Measurements from ENCODE around the gene P2RX6. TPM values are rescaled to one million over a fixed set of nuclear protein-coding genes. Genes with fewer than 3 reads are reported as not detected.

P2RX6 gene
- total and polyA plus RNA-seq, 9 of the 15 experiments (the other 6 are each of a cell fraction or from before 2014, with no cell fraction given), result 0.01 to 3.9 (median 1.5) TPM; not detected in 1

DNA sequence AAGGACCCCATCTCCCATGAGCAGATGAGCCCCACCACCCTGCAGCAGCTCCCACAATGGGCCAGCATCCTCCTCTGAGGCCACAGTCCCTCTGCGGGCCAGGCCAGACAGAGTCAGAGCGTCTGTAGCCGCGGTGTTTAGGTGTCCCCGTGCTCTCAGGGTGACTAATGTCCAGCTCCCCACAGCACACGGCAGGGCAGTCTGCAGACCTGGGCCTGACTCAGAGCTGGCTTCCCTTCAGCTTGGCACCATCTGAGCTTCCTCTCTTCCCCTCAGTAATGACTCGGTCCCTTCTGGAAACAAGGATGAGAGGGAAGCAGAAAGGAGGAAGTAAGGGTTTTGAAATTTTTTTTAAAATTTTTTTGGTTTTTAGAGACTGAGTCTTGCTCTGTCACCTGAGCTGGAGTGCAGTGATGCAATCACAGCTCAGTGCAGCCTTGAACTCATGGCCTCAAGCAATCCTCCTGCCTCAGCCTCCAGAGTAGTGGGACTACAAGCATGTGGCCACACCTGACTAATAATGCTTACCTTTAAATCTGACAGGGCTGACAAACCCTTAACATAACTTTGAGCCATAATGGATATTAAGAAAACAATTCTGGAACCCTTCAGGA, 59.2 kb downstream of the P2RX6 start (continued):
- TF ChIP-seq, protein P1, sequence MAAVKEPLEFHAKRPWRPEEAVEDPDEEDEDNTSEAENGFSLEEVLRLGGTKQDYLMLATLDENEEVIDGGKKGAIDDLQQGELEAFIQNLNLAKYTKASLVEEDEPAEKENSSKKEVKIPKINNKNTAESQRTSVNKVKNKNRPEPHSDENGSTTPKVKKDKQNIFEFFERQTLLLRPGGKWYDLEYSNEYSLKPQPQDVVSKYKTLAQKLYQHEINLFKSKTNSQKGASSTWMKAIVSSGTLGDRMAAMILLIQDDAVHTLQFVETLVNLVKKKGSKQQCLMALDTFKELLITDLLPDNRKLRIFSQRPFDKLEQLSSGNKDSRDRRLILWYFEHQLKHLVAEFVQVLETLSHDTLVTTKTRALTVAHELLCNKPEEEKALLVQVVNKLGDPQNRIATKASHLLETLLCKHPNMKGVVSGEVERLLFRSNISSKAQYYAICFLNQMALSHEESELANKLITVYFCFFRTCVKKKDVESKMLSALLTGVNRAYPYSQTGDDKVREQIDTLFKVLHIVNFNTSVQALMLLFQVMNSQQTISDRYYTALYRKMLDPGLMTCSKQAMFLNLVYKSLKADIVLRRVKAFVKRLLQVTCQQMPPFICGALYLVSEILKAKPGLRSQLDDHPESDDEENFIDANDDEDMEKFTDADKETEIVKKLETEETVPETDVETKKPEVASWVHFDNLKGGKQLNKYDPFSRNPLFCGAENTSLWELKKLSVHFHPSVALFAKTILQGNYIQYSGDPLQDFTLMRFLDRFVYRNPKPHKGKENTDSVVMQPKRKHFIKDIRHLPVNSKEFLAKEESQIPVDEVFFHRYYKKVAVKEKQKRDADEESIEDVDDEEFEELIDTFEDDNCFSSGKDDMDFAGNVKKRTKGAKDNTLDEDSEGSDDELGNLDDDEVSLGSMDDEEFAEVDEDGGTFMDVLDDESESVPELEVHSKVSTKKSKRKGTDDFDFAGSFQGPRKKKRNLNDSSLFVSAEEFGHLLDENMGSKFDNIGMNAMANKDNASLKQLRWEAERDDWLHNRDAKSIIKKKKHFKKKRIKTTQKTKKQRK (IDR thresholded peaks at IDR 0.05; ENCODE audit: borderline replicate concordance, low read depth, low read length), result no peak
- TF ChIP-seq, protein P2, sequence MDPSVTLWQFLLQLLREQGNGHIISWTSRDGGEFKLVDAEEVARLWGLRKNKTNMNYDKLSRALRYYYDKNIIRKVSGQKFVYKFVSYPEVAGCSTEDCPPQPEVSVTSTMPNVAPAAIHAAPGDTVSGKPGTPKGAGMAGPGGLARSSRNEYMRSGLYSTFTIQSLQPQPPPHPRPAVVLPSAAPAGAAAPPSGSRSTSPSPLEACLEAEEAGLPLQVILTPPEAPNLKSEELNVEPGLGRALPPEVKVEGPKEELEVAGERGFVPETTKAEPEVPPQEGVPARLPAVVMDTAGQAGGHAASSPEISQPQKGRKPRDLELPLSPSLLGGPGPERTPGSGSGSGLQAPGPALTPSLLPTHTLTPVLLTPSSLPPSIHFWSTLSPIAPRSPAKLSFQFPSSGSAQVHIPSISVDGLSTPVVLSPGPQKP (CRISPR knock-in tag; IDR thresholded peaks at IDR 0.05), result no peak
- TF ChIP-seq NFYB (IDR thresholded peaks at IDR 0.05; ENCODE audit: extremely low read depth, insufficient read length), result no peak
- TF ChIP-seq RCOR1 (IDR thresholded peaks at IDR 0.05; ENCODE audit: borderline replicate concordance in 1 of 2, low read depth in 2 of 2, low read length in 2 of 2), result no peak
- TF ChIP-seq, protein P3, sequence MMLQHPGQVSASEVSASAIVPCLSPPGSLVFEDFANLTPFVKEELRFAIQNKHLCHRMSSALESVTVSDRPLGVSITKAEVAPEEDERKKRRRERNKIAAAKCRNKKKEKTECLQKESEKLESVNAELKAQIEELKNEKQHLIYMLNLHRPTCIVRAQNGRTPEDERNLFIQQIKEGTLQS (IDR thresholded peaks at IDR 0.05), result peak; percentile 96
- TF ChIP-seq, protein P3 (CRISPR knock-in tag; conservative IDR thresholded peaks at IDR 0.05), result no peak; the same call in 1 of the 2 replicates
- no peak for TF ChIP-seq TAF7 (tag; IDR thresholded peaks at IDR 0.05)
- TF ChIP-seq MECOM (CRISPR knock-in tag; IDR thresholded peaks at IDR 0.05), result no peak
- TF ChIP-seq, protein P4, sequence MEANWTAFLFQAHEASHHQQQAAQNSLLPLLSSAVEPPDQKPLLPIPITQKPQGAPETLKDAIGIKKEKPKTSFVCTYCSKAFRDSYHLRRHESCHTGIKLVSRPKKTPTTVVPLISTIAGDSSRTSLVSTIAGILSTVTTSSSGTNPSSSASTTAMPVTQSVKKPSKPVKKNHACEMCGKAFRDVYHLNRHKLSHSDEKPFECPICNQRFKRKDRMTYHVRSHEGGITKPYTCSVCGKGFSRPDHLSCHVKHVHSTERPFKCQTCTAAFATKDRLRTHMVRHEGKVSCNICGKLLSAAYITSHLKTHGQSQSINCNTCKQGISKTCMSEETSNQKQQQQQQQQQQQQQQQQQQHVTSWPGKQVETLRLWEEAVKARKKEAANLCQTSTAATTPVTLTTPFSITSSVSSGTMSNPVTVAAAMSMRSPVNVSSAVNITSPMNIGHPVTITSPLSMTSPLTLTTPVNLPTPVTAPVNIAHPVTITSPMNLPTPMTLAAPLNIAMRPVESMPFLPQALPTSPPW (CRISPR knock-in tag; IDR thresholded peaks at IDR 0.05), result no peak
- TF ChIP-seq, protein P5, sequence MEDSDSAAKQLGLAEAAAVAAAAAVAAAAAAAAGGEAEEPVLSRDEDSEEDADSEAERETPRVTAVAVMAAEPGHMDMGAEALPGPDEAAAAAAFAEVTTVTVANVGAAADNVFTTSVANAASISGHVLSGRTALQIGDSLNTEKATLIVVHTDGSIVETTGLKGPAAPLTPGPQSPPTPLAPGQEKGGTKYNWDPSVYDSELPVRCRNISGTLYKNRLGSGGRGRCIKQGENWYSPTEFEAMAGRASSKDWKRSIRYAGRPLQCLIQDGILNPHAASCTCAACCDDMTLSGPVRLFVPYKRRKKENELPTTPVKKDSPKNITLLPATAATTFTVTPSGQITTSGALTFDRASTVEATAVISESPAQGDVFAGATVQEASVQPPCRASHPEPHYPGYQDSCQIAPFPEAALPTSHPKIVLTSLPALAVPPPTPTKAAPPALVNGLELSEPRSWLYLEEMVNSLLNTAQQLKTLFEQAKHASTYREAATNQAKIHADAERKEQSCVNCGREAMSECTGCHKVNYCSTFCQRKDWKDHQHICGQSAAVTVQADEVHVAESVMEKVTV (CRISPR knock-in tag; IDR thresholded peaks at IDR 0.05), result no peak
- TF ChIP-seq ZNF583 (CRISPR knock-in tag; IDR thresholded peaks at IDR 0.05), result no peak
- no peak for TF ChIP-seq RFX5 (IDR thresholded peaks at IDR 0.05; ENCODE audit: low read depth, low read length)
- no peak for TF ChIP-seq CXXC5 (CRISPR knock-in tag; IDR thresholded peaks at IDR 0.05)
- TF ChIP-seq ZBTB8A (IDR thresholded peaks at IDR 0.05; ENCODE audit: partially characterized antibody), result no peak
- TF ChIP-seq PURB (CRISPR knock-in tag; IDR thresholded peaks at IDR 0.05; ENCODE audit: low read depth), result no peak

Data from K562 (cell line).